Mammary epithelial cell (primary cell): ENCODE results near the gene CDH4.

Source experiments
- EZH2 ChIP-seq: IDR thresholded peaks from 2 replicates; pipeline ENCODE4 v1.6.1; 2012; ENCODE audit warnings: low read length, inconsistent platforms, borderline replicate concordance
- TF ChIP-seq, protein P1 (sequence below), 2 donors: IDR thresholded peaks in 1 of 2; conservative IDR thresholded peaks in 1 of 2; 2 replicates each; pipeline ENCODE4 v1.5.1; 2011 to 2012; ENCODE audit warnings: inconsistent platforms in 2 of 2, low read length in 2 of 2, mild to moderate bottlenecking in 2 of 2, control low read depth in 1 of 2, low read depth in 1 of 2; ENCODE audit not compliant: insufficient read depth in 1 of 2; ENCODE audit errors: extremely low read depth in 1 of 2

DNA sequence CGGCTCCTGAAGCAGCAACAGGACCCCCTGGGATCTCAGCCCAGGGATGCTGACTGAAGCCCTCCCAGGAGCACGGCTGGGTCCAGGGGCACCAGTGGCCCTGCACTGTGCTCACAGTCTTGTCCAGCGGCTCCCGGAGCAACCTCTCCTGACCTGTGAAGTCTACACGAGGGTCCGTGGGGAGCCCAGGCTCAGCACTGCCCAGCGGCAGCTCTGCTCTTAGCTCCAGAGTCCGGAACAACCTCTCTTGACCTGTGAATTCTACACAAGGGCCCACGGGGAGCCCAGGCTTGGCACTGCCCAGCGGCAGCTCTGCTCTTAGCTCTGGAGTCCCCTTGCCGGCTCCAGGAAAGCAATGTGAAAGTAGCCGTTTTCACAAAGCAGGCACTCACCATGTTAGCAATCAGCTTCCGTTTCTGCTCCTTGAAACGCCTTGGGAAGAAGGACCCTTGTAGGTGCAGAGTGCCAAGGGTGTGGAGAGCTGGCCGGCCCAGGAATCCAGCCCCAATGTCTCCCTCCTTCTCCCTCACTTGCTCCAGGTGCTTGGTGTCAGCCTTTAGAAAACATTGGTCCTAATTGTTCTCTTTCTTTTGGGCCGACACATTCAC is 310.9 kb downstream of the CDH4 start:
- TF ChIP-seq, protein P1, sequence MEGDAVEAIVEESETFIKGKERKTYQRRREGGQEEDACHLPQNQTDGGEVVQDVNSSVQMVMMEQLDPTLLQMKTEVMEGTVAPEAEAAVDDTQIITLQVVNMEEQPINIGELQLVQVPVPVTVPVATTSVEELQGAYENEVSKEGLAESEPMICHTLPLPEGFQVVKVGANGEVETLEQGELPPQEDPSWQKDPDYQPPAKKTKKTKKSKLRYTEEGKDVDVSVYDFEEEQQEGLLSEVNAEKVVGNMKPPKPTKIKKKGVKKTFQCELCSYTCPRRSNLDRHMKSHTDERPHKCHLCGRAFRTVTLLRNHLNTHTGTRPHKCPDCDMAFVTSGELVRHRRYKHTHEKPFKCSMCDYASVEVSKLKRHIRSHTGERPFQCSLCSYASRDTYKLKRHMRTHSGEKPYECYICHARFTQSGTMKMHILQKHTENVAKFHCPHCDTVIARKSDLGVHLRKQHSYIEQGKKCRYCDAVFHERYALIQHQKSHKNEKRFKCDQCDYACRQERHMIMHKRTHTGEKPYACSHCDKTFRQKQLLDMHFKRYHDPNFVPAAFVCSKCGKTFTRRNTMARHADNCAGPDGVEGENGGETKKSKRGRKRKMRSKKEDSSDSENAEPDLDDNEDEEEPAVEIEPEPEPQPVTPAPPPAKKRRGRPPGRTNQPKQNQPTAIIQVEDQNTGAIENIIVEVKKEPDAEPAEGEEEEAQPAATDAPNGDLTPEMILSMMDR (conservative IDR thresholded peaks at IDR 0.05 in 1 of 2, IDR thresholded peaks at IDR 0.05 in 1 of 2; ENCODE audit: extremely low read depth in 1 of 2, insufficient read depth in 1 of 2, low read depth in 1 of 2, low read length in 2 of 2) = no peak
- TF ChIP-seq EZH2 = no peak
